Neural progenitor cell (in vitro differentiated cells): ENCODE results near the gene RAPGEF6.

Source experiments
- CTCF ChIP-seq: fragments of 200-600 bp; sonication (generic); IDR thresholded peaks from 2 replicates; pipeline ENCODE4 v1.5.1; 2017; ENCODE audit warnings: antibody characterized with exemption, mild to moderate bottlenecking
- EZH2 ChIP-seq: fragments of 200-600 bp; sonication (generic); IDR thresholded peaks from 2 replicates; pipeline ENCODE4 v1.6.1; 2017; ENCODE audit warnings: antibody characterized with exemption, mild to moderate bottlenecking, moderate library complexity
- EZH2phosphoT487 ChIP-seq: fragments of 200-600 bp; sonication (generic); IDR thresholded peaks from 2 replicates; pipeline ENCODE4 v1.6.1; 2017; ENCODE audit warnings: antibody characterized with exemption

DNA sequence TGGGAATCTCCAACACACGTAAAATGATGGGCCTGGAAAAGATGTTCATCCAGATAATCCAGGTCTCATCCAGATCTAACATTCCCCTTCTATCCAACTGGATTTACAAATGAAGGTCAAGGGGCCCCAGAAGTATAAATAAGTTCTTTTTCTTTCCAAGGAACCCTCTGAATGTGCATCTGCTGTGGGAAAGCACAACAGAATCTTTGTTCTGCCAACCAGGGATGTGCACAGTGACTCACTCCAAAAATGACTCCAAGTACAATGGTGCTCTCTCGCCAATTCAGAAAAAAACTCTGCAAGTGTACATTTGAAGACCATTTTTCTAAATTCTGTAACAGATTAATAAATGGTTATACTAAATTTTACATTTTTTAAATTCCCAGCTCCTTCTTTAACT lies 12.4 kb downstream of the RAPGEF6 start:
- TF ChIP-seq EZH2phosphoT487 (no peak), CTCF (no peak), EZH2 (no peak)
